Measurements from ENCODE around the gene NBPF1.
"Not testable (repeated sequence)": the region's sequence is repeated elsewhere in the genome, so short reads cannot be mapped to it uniquely, and the experiment has no call there.

The NBPF1 gene

DNA sequence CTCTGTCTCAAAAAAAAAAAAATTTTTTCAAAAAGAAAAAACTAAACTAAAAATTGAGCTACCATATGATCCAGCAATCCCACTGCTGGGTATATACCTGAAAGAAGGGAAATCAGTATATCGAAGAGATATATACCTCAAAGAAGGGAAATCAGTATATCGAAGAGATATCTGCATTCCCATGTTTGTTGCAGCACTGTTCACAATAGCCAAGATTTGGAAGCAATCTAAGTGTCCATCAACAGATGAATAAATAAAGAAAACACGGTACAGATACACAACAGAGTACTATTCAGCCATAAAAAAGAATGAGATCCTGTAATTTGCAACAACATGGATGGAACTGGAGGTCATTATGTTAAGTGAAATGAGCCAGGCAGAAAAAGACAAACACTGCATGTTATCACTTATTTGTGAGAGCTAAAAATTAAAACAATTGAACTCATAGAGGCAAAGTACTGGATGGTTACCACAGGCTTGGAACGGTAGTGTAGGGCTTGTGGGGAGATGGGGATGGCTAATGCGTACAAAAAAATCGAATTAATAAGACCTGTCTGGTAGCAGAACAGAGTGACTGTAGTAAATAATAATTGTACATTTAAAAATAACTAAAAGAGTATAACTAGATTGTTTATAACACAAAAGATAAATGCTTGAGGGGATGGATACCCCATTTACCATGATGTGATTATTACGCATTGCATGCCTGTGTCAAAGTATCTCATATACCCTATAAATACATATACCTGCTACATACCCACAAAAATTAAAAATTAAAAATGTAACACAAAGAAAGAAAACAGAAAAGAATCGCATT lies 28.0 kb upstream of the NBPF1 start:
- not testable (repeated sequence) for DNase-seq

DNA sequence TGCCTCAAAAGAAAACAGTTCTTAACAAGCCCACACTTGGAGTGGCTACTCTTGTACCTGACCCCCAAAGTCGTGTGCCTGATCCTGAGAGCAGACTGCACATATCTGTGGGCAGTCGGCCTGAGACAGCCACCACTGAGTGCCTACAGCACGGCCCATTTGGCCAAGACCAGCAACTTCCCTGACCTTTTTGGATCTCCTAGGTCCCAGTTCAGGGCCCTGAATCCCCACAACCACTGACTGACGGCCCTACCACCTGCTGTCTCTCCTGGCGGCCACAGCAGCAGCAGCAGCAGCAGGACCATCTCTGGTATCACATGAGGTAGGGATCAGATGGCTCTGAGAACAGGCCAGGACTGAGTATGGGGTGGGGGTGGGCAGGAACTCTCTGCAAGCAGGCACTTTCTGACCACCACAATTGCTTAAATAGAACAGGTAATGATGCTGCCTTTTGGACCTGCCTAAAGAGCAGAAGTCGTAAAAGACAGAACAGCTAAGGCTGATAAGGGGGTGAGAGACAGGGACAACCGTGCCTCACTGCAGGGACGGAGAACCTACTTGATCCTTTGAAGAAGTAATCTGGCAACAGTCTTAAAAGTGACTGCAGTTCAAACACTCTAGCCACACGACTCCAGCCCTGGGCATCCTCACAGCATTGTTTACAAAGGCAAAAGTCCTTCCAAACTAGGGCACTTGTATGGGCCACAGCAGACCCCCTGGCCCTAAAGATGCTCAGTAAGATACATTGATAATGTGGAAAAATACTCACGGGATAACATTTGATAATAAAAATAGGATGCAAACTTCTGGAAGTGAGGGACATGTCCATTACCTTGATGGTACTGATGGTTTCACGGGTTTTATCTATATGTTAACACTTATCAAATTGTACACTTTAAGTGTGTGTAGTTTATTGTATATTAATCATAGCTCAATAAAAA lies 26.0 kb upstream of the NBPF1 start:
- not testable (repeated sequence) for DNase-seq

DNA sequence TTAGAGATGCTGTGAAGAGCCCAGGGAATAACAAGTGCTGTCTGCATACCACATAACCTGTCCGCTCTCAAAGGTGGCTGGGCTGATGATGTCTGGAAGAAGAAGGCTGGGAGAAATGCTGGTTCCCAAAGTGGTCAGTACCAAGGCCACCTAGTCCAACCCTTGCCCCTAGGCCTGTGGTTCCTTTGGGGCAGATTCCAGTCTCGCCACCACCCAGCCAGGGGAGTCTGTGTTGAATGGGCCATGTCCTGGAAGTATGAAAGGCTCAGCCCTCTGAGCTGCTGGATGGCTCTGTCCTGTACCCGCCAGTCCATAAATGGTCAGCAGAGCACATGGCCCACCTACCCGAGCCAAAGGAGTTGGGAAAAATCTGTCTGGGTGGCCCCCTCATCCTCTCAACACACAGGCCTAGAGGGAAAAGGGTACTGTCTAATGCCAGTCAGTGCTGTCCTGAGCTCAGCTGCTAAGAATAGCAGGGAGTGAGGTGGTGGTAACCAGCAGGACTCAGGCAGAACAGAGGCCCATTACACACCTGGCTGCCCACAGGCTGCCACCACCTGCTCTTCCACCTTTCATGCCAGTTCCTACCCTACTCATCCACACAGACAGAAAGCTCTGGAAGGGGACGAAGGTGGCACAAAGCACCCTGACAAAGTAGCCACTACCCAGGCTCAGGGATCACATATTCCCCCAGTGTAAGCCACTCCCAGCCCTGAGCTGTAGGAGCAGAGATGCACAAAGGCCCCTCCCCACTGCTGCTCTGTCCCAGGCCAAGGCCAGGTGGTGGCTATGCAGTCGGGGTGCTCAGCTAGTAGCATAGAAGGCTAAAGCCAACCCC lies 24.8 kb upstream of the NBPF1 start:
- not testable (repeated sequence) for DNase-seq

DNA sequence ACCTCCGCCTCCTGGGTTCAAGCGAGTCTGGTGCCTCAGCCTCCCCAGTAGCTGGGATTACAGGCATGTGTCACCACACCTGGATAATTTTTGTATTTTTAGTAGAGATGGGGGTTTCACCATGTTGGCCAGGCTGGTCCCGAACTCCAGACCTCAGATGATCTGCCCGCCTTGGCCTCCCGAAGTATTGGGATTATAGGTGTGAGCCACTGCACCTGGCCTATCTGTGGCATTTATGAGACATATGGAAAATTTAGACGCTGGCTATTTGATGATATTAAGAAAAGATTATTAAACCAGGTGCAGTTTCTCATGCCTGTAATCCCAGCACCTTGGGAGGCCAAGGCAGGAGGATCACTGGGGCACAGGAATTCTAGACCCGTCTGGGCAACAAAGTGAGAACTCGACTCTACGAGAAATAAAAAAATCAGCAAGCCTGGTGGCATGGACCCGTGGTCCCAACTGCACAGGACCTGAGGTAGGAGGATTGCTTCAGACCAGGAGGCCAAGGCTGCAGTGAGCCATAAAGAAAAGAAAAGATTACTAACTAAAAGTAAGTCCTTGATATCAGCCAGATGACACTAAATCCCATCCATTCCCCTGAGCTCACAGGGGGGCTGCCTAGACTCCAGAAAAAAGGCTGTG lies 23.3 kb upstream of the NBPF1 start:
- not testable (repeated sequence) for DNase-seq

DNA sequence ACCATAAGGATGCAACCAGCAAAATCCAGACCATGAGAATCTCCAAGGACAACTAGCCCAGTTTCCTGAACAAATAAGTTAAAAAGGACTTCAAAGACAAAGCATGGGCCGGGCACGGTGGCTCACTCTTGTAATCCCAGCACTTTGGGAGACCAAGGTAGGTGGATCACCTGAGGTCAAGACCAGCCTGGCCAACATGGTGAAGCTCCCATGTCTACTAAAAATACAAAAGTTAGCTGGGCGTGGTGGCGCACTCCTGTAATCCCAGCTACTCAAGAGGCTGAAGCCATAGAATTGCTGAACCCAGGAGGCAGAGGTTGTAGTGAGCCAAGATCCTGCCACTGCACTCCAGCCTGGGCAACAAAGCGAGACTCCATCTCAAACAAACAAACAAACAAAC lies 22.6 kb upstream of the NBPF1 start:
- not testable (repeated sequence) for DNase-seq

DNA sequence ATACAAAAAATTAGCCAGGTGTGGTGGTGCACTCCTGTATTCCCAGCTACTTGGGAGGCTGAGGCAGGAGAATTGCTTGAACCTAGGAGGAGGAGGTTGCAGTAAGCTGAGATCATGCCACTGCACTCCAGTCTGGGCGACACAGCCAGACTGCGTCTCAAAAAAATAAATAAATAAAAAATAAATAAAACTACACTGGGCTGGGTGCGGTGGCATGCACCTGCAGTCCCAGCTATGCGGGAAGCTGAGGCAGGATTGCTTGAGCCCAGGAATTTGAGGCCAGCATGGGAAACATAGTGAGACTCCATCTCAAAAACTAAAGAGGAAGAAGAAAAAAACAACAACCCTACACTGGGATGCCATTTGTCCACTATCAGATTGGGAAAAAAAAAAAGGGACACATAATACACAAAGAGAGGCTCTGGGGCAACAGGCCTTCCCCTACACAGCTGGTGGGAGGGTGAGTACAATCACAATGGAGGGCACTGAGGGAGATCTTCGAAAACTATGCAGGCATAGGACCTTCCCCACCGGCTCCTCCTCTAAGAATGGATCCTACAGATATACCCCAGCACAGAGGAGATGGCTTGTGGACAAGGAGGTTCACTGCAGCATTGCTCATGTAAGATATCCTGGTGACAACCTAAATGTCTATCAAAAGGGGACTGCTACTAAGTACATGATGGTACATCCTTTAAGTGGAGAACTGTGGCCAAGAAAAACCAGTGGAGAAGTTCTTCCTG lies 20.3 kb upstream of the NBPF1 start:
- not testable (repeated sequence) for DNase-seq

DNA sequence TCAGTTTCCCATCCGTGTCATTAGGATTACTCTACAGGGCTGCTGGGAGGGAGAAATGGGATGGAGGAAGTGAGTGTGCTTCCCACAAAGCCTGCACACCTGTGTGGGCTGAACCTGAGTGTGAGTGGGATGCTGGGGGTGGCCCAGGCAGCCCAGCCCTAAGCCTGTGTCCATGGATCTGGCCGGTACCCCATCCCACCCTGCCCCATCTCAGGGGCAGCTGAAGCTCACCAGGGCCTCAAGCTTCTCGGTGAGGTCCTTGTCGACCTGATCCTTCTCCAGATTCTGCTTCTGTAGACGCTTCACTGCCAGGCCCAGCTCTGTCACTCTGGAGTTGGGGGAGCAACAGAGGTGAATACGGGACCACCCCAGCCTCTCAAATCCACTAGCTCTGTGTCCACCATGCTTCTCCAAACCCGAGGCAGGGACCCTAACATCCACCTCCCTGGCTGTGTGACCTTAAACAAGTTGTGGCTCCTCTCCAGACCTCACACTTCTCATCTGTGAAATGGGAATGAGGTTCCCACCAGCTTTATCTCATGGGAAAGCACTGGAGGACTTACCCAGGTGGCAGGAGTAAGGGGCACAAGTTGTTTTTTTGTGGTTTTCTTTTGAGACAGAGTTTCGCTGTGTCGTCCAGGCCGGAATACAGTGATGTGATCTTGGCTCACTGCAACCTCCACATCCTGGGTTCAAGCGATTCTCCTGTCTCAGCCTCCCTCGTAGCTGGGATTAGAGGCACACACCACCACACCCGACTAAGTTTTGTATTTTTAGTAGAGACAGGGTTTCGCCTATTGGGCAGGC lies 18.9 kb upstream of the NBPF1 start:
- DNase-seq = not testable (repeated sequence)

DNA sequence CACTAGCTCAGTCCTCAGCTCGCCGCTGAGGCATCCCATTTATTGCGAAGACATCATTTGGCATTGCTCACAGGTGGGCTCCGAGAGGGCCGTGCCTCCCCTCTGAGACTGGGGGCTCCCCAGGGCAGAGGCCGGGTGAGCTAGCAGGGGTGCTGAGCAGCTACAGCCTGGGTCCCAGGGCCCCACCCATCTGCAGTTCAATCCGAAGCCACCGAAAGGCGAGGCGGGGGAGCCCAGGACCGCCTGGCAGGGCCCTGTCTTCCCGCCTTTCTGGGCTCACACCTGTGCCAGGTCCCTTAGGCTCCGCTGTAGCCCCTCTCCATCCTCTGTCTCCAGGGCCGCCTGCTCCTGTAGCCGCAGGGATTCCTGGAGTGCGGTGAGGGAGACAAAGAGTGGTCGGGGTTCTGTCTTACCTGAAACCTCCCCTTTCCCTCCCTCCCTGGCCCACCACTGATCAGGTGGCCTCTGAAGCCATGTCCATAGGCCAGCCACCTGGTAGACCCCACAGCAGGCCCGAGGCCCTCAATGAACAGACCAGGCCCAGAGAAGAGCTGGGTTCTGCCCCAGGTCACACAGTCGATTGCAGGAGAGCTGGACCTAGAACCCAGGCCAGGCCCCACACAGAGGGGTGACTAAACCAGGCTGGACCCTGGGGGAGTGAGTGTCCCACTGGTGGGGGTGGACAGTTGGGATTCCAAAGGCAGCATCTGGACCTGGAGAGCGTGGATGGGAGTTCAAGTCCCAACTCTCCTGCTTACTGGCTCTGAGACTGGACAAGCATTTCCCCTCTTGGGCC lies 18.1 kb upstream of the NBPF1 start:
- DNase-seq = no peak

DNA sequence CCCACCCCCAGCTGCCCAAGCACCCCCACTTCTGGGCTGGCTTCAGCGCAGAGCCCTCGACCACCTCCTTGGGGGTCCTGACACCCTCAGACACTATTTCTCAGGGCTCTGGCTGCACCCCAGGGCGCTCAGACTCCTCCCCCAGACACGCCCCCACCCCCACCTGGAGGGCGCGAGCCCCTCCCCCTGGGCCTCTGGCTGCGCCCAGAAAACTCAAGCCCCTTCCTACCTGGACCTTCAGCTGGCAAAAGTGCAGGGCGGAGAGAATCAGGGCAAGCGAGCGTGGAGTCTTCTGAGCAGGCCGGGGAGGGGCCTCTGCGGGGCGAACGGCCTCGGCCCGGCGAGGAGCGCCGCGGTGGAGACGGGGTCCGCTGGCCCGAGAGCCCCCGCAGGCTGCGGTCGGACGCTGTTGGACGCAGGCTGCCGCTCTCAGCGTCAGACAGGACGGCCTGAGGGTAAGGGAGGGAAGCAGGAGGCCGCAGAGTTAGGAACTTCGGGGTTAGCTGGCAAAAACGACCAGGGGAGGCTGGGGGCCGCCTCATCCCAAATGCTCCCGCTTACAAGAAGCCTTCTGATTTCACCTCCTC lies 17.4 kb upstream of the NBPF1 start:
- no peak for DNase-seq

DNA sequence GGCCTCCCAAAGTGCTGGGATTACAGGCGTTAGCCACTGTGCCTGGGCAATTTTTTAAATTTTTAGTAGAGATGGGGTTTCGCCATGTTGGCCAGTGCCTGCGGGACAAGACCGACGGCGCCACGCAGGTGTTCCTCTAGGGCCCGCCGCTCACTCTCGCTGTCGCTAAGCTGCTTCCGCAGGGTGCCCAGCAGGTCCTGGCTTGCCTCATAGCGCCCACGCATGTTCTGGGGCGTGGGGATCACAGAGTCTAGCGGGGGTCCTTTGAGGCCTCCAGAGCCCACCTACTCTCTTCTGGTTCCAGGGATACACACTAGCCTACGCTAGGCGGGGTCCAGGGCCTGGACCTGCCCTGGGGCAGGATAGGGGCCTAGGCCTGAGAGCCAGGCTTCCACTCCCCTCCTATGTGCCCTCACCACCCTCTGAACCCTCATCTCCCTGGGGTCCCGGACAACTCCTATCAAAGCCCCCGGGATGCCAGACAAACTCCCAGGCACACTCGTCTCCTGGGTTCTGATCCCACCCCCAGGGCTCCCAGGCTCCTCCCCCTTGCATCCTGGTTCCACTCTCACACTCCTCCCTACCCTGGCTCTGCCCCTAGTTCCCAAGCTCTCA lies 16.7 kb upstream of the NBPF1 start:
- not testable (repeated sequence) for DNase-seq

DNA sequence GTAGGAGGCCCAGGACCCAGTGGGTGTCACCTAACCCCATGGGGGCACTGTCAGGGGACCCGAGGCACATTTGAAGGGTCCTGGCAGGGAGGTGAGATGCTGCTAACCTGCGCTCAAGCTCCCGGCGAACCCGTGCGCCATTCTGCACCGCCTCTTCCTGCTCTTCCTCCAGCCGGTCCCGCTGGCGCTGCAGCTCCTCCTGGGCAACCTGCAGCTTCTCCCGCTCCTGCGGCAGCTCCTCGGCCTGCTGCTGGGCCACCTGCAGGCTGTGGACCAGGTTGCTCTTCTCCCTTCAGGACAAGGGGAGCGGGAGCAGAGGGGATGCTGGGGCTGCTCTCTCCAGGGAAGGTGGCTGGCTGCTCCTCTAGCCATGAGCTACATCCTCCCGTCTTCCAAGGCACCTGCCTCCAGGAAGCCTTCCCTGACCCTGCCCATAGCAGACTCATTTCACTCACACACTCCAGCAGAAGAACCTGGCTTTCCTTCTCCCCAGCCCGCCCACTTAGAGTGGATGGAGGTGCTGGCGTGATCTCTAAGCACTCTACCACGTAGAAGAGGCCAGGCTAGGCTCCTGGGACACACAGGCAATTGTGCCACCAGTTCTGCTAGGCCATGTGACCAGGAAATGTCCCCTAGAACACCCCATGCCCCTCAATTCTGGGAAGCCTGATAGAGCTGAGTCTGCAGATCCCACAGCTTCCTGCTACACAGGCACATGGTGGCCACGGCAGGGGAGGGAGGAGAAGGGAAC lies 15.2 kb upstream of the NBPF1 start:
- DNase-seq = no peak

DNA sequence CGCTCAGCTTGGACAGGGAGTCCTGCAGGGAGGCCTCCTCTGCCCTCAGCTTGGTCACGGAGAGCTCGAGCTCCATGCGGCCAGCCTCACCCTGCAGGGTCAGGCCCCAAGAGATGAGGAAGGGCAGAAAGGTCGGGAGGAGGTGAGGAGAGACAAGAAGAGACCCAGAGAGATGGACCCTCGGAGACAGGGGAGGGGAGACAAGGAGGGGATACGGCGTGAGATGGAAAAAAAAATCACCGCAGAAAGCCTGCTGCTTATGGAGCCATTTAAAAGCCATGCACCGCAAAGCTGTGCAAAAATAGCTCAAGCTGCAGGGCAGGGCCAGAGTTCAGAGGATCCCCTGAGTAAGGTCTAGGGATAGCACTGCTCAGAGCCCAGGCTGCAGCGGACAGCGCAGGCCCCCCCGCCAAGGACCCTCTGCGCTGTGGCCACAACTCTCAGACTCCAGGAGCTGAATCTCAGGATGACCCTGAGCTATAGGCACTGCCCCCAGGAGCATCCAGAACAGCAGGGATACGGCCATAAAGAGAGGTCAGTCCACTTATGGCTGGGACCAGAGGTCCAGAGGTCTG lies 13.1 kb upstream of the NBPF1 start:
- DNase-seq = not testable (repeated sequence)

DNA sequence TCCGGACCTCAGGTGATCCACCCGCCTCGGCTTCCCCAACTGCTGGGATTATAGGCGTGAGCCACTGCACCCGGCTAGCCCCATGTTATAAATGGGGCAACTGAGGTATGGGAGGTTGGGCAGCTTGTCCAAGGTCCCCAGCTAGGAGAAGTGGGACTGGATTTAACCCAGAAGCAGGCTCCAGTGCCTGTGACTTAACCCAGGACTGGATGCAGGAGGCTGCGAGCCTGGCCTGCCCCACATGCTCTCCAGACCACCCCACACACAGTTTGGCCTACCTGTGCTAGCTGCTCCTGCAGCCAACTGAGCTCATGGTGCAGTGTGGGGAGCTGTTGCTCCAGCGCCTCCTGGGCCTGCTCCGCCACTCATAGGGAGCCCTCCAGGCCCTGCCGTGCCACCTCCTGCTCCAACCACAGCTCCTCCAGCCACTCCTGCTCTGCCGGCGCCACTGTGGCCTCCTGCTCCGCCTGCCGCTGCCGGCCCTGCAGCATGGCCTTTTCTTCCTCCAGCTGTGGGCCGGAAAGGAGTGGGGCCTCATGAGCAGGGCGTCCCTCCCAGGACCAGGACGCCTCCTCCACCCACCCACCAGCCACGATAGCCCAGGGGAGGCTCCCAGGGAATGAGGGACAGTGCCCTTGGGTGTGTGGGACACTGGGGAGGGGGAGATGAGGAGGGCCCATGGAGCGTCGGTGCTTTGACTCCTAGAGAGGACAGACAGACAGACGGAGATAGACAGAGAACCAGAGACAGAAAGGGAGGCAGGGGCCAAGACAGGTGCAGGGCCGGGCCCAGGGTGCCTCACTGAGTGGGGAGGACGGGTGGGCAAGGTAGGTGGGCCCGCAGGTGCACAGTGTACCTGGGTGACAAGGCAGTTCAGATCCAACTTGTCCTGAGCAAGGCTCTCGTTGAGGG lies 12.4 kb upstream of the NBPF1 start:
- DNase-seq = no peak

DNA sequence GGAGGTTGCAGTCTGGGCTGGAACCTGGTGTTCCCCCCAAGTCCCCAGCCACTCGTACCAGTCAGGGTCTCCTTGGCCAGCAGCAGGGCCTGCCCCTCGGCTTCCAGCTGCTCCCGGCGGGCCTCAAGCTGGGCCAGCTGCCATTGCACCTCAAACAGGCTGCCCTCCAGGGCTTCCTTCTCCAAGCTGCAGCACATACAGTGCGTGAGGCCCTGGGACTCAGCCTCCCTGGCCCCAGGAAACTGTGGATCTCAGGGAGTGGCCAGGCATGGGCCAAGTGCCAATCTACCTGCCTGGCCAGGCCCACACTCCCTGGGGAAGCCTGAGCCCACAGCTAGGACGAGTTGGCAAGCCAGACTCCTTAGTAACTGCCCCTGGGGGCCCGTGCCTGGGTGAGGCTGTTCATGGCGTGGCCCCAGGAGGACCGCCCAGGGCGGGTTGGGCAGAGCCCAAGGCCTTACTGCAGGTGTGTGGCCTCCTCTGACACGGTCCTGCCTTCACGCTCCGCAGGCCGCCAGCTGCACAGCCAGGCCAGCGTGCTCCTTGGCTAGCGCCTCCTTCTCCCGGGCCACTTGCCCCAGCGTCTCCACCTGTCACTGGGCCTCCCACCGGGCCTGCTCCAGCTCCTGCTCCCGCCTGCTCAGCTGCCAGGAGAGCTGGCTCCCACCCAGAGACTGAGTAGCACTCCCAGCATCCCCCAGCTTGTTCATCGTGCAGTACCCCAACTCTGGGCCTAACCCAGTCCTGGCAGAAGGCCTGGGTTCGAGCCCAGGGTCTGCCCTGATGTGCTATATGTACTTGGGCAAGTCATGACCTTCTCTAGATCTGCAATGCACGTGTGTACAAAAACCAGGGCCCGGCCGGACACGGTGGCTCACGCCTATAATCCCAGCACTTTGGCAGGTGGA lies 10.7 kb upstream of the NBPF1 start:
- not testable (repeated sequence) for DNase-seq

DNA sequence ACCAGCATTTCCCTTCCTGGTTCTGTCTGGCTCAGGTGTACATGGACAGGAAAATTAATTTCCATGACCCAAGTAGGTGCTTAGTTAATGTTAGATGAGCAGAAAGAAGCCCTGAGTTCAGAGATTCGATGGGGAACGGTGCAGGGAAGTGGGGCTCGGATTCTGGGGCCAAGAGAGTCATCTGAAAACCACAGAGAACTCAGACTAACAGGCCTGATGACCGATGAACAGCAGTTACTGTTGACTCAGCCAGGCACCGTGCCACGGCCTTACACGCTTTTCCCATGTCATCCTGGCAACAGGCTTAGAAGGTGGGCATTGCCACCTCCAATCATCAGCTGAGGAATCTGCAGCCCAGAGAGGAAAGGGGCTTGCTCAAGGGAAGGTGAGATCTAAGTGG lies 10.0 kb upstream of the NBPF1 start:
- DNase-seq = not testable (repeated sequence)
